AG04449 (cell line): ENCODE measurements around the gene FRMD4A.

Experiments
- CTCF ChIA-PET: fragments of 350-600 bp; formaldehyde crosslinking; extraction: SDS; loops from one replicate; lab custom pipeline; 2021; ENCODE audit warnings: antibody characterized with exemption; lab: Yijun Ruan, JAX
- POLR2A ChIA-PET: fragments of 400-600, 350-600 bp; formaldehyde crosslinking; extraction: SDS; loops from one replicate; lab custom pipeline; 2020; ENCODE audit warnings: antibody characterized with exemption, inconsistent platforms; lab: Yijun Ruan, JAX
- DNase-seq: peaks from one replicate; pipeline ENCODE4 v3.0.0-alpha.2; 2010; ENCODE audit warnings: low read depth, low spot score
- H3K4me3 ChIP-seq: 2 replicates; pipeline ENCODE4 v1.5.1; 2011; ENCODE audit warnings: low read depth, mild to moderate bottlenecking, control low read depth, low read length
- TF ChIP-seq, protein P1 (sequence below): IDR thresholded peaks from one replicate; pipeline ENCODE4 v1.5.1; 2011; ENCODE audit warnings: mild to moderate bottlenecking, moderate library complexity, low read length, control low read depth, inconsistent platforms; ENCODE audit not compliant: insufficient read depth; ENCODE audit errors: missing control alignments

Gene FRMD4A

DNA sequence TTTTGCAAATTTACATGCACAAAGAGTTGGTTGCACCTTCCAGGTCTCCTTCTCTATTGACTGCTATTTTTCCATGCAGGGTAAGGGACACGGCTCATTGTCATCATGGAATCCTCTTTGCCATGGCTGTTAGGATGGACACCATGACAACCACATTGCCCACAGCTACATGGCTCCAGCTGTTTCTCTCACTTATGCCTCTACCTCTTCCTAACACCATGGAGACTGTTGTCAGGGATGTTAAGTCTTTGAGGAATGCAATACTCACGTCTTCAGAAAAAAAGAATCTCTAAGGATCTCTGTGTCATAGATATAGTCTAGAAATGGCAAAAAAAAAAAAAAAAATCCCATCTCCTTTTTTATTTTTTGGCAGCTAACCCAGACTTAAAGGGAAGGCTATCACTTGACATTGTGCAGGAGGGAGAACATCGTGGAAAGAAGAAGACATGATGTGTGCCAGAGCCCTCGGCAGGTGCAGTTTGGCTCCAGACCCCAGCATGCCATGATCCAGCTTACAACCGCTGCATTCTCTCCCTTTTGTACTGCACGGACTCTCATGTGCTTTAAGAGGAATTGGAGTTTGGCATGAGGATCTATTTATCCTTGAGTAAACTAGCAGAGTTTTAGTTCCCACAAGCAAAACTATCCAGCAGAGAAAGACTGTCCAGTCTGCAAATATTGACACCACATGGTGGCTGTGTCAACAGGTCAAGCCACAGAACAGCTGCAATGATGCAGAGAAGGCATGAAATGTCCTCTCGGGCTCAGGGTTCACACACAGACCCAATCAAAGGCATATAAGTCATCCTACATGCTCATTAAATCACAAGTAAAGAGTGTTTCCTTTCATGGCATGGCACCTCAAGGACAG is 70.8 kb downstream of the FRMD4A start:
- ChIA-PET CTCF (no interaction called here), POLR2A (no interaction called here)
- no peak overlapping the region for H3K4me3 ChIP-seq
- DNase-seq: no peak
- TF ChIP-seq, protein P1, sequence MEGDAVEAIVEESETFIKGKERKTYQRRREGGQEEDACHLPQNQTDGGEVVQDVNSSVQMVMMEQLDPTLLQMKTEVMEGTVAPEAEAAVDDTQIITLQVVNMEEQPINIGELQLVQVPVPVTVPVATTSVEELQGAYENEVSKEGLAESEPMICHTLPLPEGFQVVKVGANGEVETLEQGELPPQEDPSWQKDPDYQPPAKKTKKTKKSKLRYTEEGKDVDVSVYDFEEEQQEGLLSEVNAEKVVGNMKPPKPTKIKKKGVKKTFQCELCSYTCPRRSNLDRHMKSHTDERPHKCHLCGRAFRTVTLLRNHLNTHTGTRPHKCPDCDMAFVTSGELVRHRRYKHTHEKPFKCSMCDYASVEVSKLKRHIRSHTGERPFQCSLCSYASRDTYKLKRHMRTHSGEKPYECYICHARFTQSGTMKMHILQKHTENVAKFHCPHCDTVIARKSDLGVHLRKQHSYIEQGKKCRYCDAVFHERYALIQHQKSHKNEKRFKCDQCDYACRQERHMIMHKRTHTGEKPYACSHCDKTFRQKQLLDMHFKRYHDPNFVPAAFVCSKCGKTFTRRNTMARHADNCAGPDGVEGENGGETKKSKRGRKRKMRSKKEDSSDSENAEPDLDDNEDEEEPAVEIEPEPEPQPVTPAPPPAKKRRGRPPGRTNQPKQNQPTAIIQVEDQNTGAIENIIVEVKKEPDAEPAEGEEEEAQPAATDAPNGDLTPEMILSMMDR: no peak

DNA sequence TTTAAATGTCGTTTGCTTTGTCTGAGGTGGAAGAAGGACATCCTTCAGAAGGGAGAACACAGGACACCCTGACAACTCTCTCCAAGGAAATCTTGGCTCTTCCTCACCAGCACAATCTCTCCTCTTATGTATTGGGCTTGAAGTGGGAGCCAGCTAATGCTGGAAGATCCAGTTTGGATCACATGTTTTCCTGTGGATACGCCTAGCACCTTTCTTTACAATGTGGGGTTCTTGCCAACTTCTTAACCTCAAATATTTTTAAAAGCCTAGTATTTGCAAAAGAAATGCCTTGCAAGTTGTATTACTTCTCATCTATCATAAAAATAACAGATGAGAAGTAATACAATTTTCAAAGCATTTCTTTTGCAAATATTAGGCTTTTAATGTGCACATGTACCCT is 76.4 kb downstream of the FRMD4A start:
- ChIA-PET POLR2A (no interaction called here), CTCF (no interaction called here)
- DNase-seq: no peak

GRCh38 chr10:14253711-14254110 is 77.0 kb downstream of the FRMD4A start:
- CTCF ChIA-PET: no interaction called here

More for the DNA sequence above, 76.4 kb downstream of the FRMD4A start:
- TF ChIP-seq, protein P1: no peak
- no peak overlapping the region for H3K4me3 ChIP-seq

DNA sequence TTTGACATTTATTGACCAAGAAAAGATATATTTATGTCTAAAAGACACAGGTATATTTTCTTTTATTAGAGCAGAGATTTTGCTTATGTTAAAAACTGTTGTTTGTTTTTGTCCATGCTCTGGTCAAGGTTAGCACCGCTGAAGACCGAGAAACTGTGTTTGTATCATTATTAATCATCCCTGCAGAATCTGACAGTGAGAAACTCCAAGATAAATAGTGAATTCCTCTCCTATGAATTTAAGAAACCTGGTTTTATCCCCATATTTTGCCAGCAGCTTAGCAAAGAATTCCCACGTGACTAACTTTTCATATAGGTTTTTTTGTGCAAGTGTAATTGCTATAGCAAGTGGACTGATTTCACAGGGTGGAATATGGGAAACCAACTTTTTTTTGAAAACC is 77.6 kb downstream of the FRMD4A start:
- TF ChIP-seq, protein P1: no peak
- POLR2A ChIA-PET: no interaction called here
- DNase-seq: no peak
- H3K4me3 ChIP-seq: no peak overlapping the region
- CTCF ChIA-PET: no interaction called here

More at GRCh38 chr10:14253711-14254110, 77.0 kb downstream of the FRMD4A start:
- POLR2A ChIA-PET: no interaction called here
- no peak overlapping the region for H3K4me3 ChIP-seq
- TF ChIP-seq, protein P1: no peak
- no peak for DNase-seq

GRCh38 chr10:14250496-14251076 is 80.1 kb downstream of the FRMD4A start:
- DNase-seq: no peak
- CTCF ChIA-PET: no interaction called here
- no peak overlapping the region for H3K4me3 ChIP-seq
- TF ChIP-seq, protein P1: no peak
- POLR2A ChIA-PET: no interaction called here

DNA sequence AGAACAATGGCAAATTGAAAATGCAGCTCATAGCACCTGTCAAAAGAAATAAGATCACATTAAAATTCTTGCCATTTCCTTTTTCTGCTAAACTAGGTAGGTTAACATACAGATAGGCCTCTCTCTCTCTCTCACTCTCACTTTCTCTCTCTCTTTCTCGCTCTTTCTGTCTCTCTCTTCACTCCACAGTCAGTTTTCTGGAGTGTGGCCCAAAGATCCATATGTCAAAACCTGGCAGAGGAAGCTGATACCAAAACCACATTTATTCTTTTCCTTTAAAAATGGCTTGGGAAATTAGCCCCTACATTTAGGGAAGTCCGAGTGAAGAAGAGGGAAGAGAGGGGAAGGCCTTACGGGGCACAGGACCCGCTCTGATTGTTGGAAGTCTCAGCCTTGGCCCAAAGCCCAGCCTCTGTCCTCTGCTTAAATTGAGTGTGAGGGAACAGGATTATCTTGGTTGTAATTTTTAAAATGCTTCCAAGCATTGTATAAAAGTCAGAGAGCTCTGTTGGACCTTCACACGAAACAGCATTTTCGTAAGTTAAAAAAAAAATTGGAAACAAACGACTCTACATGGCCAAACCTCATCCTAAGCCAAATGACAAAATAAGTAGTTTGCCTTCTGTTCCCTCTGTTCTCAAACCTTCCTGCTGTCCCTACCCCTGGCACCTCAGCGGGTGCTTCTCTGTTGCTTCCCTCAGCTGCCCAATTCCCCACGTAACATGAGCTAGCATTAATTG is 83.2 kb downstream of the FRMD4A start:
- ChIA-PET CTCF (no interaction called here), POLR2A (no interaction called here)
- DNase-seq: no peak
- TF ChIP-seq, protein P1: no peak
- no peak overlapping the region for H3K4me3 ChIP-seq
